Measurements from ENCODE around the gene PIN4.

The PIN4 gene

GRCh38 chrX:72247206-72247942 lies 65.8 kb downstream of the PIN4 start:
- DNase-seq (ENCODE audit: insufficient read length, low spot score): no peak
- FAIRE-seq: no peak
- TF ChIP-seq CTCF (IDR thresholded peaks at IDR 0.05; ENCODE audit: insufficient read depth, missing control alignments): no peak
